AG04449 (cell line): ENCODE data around the gene CXorf65.

Experiments used
- CTCF ChIA-PET: fragments of 350-600 bp; formaldehyde crosslinking; extraction: SDS; loops from one replicate; lab custom pipeline; 2021; ENCODE audit warnings: antibody characterized with exemption; lab: Yijun Ruan, JAX
- POLR2A ChIA-PET: fragments of 400-600, 350-600 bp; formaldehyde crosslinking; extraction: SDS; loops from one replicate; lab custom pipeline; 2020; ENCODE audit warnings: antibody characterized with exemption, inconsistent platforms; lab: Yijun Ruan, JAX
- DNase-seq: peaks from one replicate; pipeline ENCODE4 v3.0.0-alpha.2; 2010; ENCODE audit warnings: low read depth, low spot score
- H3K4me3 ChIP-seq: 2 replicates; pipeline ENCODE4 v1.5.1; 2011; ENCODE audit warnings: low read depth, mild to moderate bottlenecking, control low read depth, low read length
- TF ChIP-seq, protein P1 (sequence below): IDR thresholded peaks from one replicate; pipeline ENCODE4 v1.5.1; 2011; ENCODE audit warnings: mild to moderate bottlenecking, moderate library complexity, low read length, control low read depth, inconsistent platforms; ENCODE audit not compliant: insufficient read depth; ENCODE audit errors: missing control alignments

Gene CXorf65

DNA sequence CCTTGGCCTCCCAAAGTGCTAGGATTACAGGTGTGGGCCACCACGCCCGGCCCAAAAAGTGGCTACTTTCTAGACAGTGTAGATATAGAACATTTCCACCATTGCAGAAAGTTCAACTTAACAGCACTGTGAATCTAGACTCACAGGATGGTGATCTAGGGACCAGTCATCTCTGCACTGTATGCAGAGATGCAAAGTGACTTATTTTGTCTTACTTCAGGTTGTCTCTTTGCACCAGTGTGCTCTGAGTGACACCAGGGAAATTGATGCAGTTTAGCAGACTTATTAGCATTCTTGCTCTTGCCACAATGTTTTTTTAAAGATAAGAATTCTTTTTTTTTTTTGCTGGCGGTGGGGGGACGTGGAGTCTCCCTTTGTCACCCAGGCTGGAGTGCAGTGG is 23.7 kb downstream of the CXorf65 start:
- H3K4me3 ChIP-seq, result no peak overlapping the region
- POLR2A ChIA-PET, result no interaction called here
- TF ChIP-seq, protein P1, sequence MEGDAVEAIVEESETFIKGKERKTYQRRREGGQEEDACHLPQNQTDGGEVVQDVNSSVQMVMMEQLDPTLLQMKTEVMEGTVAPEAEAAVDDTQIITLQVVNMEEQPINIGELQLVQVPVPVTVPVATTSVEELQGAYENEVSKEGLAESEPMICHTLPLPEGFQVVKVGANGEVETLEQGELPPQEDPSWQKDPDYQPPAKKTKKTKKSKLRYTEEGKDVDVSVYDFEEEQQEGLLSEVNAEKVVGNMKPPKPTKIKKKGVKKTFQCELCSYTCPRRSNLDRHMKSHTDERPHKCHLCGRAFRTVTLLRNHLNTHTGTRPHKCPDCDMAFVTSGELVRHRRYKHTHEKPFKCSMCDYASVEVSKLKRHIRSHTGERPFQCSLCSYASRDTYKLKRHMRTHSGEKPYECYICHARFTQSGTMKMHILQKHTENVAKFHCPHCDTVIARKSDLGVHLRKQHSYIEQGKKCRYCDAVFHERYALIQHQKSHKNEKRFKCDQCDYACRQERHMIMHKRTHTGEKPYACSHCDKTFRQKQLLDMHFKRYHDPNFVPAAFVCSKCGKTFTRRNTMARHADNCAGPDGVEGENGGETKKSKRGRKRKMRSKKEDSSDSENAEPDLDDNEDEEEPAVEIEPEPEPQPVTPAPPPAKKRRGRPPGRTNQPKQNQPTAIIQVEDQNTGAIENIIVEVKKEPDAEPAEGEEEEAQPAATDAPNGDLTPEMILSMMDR, result no peak
- CTCF ChIA-PET, result no interaction called here
- DNase-seq, result no peak

DNA sequence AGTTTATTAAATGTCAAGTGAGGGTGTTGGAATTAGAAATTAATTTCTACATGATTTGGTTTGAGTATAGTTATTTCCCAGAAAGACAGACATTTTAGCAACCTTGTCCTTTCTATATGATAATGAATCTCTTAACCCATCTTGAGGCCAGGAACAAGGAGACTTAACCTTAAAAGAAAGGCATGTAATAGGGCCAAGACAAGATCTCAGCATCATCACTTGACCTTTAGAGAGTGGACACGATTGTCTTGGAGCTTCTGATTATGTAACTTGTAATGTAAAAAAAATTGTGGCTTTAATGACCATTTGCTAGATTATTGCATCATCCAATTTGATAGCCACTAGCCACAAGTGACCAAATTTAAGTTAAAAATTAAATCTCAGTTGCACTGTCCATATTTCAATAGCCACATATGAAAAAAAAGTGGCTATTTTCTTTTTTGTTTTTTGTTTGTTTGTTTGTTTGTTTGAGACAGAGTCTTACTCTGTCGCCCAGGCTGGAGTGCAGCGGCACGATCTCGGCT is 24.4 kb downstream of the CXorf65 start:
- no peak for DNase-seq
- TF ChIP-seq, protein P1, result no peak
- CTCF ChIA-PET, result no interaction called here
- no peak overlapping the region for H3K4me3 ChIP-seq
- POLR2A ChIA-PET, result no interaction called here

DNA sequence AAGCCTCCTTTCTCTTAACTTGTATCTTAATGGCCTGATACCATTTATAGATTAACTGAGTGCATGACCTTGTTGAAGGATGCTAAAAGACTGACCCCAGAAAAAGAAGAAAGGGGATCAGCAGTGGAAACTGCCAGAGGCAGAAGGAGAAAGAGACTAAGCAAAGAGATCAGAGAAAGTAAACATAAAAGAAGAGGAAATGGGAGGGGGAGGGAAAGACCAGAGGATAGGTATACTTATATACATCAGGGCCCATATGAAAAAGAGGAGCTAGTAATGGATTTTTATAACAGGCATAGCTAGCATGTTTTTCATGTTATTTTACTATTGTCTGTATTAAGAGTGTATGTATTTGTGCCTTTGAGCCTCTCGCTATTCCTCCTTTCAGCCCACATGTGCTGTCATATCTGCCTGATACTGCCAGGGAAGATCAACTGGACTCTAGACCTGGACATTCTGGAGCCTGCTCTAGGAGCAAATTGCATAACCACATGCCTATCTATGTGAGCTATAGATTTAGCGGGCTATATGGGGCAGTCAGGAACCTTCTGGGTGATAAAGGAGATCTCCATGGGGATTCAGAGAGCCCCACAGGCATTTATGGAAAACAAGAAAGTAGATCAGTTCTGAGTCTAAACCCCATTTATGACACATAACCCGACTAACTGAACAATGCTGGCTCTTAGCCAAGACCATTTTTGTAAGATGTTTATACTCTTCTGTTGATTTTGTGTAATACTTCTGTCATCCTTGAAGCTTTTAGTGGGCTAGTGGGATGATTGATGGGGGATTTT is 25.0 kb downstream of the CXorf65 start:
- no peak overlapping the region for H3K4me3 ChIP-seq
- POLR2A ChIA-PET, result interaction anchor here (0.6 kb wide), 1 partner anchor 104 kb away, joined by 3 read pairs; no protein-coding TSS in a partner anchor
- TF ChIP-seq, protein P1, result no peak
- CTCF ChIA-PET, result no interaction called here
- no peak for DNase-seq

DNA sequence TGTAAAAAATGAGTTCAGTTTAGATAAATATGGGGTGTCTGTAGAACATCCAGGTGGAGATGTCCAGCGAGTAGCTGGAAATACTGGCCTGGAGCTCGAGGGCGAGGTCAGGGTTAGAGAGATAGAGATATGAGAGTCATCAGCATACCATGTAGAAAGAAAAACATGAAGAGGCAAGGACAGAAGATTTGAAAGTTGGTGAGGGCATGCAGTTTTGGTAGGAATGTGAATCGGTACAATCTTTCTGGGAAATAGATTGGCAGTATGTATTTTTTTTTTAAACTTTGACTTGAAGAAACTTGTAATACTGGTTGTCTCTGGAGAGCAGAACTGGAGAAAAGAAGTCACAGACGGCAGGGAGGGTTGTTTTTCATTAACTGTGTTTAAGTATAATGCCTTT is 36.0 kb downstream of the CXorf65 start:
- no peak overlapping the region for H3K4me3 ChIP-seq
- ChIA-PET CTCF (no interaction called here), POLR2A (no interaction called here)
- no peak for DNase-seq
- TF ChIP-seq, protein P1, result no peak

DNA sequence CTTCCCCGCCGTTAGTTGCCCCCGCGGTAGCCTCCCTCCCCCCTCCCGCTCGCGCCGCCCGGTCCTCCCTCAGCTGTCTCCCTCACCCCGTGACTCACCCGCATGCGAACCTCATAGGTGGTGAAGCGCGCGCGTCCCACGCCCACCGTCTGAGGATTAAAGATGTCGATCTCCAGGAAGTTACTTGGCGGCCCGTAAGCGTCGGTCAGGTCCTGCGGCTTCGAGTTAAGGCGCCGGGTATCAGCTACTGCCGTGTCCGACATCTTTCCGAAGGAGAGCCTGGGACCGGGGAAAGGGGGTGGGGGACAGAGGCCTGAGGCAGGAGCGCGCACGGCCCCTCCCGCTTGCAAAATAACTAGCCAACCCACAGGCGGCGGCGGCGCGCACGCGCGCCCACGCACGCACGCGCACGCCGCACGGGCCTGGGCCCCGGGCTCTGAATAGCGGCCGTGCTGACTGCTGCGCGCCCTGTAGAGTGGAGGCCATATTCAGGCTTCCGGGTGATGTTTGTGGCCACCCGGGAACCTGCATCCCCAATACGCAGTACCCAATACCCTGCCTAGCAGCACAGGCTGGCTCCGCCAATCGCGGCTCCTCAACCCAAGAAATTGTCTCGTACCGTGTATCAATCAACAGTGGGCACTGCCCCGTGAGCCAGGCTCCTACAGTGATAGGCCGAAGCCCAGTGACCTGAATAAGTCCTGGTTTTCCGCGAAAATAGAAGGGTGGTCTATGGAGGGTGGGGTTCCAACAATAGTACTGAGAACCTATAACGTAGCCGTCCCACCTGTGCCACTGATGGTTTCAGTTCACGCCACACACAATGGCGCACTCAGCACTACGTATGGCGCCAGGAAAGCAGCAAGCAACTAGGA is 38.3 kb downstream of the CXorf65 start, which contains the start of gene SNX12:
SNX12 (minus strand) TSS at position 291 of the 875 bp plus-strand sequence; CDS start at position 263, 28 bp downstream.
- CTCF ChIA-PET, result no interaction called here
- POLR2A ChIA-PET, result interaction anchor here (0.6 to 1.4 kb wide), 2 partner anchors 50 to 224 kb away, joined by 4 to 5 read pairs; partner anchors contain the start of gene MED12
- DNase-seq, result peak; percentile 67
- H3K4me3 ChIP-seq, result peak within 1 kb of the TSS; percentile 69
- TF ChIP-seq, protein P1, result no peak
